Suprapubic skin (tissue), 4 donors: ENCODE measurements around the gene HYOU1.

ENCODE experiments used
- EP300 ChIP-seq: sonication (generic); formaldehyde crosslinking; IDR thresholded peaks from one replicate; pipeline ENCODE4 v1.6.1; 2017; ENCODE audit warnings: antibody characterized with exemption
- POLR2A ChIP-seq, 2 donors: fragments of 450-650 bp; IDR thresholded peaks; one replicate each; pipeline ENCODE4 v1.6.1; 2017; ENCODE audit warnings: antibody characterized with exemption in 2 of 2, mild to moderate bottlenecking in 2 of 2, moderate library complexity in 2 of 2
- POLR2AphosphoS5 ChIP-seq, 3 donors: sonication (generic); formaldehyde crosslinking; IDR thresholded peaks; one replicate each; pipeline ENCODE4 v1.6.1; 2017; ENCODE audit warnings: antibody characterized with exemption in 3 of 3
- TF ChIP-seq, protein P1 (sequence below), 2 donors: fragments of 200-600 bp in 1 of 2; fragments of 450-650 bp in 1 of 2; sonication (generic) in 1 of 2; IDR thresholded peaks; one replicate each; pipeline ENCODE4 v1.5.1; 2016 to 2019; ENCODE audit warnings: antibody characterized with exemption in 2 of 2, mild to moderate bottlenecking in 1 of 2, moderate library complexity in 1 of 2

DNA sequence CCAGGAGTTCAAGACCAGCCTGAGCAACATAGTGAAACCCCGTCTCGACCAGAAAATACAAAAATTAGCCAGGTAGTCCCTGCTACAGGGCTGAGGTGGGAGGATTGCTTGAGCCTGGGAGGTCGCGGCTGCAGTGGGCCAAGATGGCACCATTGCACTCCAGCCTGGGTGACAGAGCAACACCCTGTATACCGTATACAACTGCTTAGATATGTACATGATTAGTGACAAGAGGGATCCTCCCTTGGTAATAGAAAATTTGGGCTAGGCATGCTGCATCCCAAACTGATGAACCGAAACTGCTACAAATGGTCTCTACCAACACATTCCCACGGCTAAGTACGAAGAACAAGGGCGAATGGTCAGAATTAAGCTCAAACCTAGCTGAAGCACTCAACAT, 14.1 kb downstream of the HYOU1 start:
- TF ChIP-seq EP300 (no peak), POLR2A (IDR thresholded peaks at IDR 0.05) (no peak), POLR2AphosphoS5 (IDR thresholded peaks at IDR 0.05) (no peak)
- TF ChIP-seq, protein P1, sequence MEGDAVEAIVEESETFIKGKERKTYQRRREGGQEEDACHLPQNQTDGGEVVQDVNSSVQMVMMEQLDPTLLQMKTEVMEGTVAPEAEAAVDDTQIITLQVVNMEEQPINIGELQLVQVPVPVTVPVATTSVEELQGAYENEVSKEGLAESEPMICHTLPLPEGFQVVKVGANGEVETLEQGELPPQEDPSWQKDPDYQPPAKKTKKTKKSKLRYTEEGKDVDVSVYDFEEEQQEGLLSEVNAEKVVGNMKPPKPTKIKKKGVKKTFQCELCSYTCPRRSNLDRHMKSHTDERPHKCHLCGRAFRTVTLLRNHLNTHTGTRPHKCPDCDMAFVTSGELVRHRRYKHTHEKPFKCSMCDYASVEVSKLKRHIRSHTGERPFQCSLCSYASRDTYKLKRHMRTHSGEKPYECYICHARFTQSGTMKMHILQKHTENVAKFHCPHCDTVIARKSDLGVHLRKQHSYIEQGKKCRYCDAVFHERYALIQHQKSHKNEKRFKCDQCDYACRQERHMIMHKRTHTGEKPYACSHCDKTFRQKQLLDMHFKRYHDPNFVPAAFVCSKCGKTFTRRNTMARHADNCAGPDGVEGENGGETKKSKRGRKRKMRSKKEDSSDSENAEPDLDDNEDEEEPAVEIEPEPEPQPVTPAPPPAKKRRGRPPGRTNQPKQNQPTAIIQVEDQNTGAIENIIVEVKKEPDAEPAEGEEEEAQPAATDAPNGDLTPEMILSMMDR (IDR thresholded peaks at IDR 0.05) = no peak
